EL (cell line): ENCODE data around the gene NT5DC3.
A peak's percentile ranks its signal among the peaks of the same experiment; 100 is the strongest.

ENCODE experiments used
- DNase-seq: peaks from one replicate; pipeline ENCODE4 v3.0.0-alpha.2; 2016

NT5DC3 gene

DNA sequence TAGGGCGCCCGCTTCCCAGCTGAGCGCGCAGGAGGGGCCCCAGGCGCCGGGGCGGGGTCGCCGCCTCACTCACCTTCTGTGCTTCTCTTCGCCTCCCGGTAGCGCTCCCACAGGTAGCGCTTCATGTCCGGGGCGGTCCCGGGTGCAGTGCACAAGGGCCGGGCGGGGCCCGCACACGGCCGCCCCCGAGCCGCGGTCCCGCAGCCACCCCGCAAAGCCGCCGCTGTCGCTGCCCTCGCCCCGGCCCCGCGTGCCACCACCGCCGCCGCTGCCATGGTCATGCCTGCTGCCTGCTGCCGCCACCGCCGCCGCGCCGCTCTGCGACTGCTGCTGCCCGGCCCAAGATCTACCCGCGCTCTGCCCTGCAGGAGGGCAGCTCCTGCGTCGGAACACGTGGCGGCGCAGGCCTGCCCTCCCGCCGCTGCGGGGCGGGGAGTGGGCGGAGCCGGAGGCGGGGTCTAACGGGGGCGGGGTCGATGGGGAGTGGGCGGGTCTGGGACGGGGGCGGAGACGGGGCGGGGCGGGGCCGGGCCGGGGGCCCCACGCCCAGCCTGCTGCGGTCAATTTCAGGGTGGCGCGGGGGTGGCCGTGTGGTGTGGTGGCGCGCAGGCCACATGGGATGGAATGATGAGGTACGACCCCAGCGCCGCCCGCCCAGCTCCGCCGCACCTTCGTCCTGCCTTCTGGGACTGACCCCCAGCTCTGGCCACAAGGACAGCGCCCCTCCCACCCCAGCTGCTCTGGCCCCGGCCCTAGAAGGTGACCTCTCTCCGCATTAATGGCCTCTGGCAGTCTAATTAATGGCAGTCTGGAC, at the start of gene NT5DC3:
TSS of gene NT5DC3 (minus strand) at position 359 of the 814 bp plus-strand sequence. CDS start at position 281, 78 bp downstream.
- peak; percentile 83 for DNase-seq

- DNase-seq: no peak
These were observed 46.7 kb upstream of the NT5DC3 start for GRCh38 chr12:103887738-103888137.

GRCh38 chr12:103886195-103886797, 45.3 kb upstream of the NT5DC3 start:
- DNase-seq: no peak

DNA sequence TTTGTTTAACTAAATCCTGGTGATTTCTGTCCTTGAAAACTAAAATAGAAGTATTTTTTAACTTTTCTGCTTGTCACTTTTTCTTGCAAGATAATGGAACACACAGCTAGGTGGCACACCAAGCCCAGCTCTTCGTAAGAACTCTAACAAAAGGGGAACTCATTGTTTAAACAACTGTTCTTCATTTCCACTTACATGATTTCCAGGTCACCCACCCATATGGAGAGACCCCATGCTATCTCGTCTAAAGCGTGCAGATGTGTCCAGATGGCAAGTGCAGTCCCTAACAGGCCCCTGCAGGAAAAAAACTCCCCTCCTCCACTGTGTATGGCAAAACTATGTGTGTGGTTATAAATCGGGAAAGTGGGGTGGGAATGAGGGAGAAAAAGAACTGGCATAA, 43.3 kb upstream of the NT5DC3 start:
- peak; percentile 41 for DNase-seq

GRCh38 chr12:103883908-103884307, 42.9 kb upstream of the NT5DC3 start:
- DNase-seq: no peak

GRCh38 chr12:103882861-103883596, 42.0 kb upstream of the NT5DC3 start:
- DNase-seq: no peak

DNA sequence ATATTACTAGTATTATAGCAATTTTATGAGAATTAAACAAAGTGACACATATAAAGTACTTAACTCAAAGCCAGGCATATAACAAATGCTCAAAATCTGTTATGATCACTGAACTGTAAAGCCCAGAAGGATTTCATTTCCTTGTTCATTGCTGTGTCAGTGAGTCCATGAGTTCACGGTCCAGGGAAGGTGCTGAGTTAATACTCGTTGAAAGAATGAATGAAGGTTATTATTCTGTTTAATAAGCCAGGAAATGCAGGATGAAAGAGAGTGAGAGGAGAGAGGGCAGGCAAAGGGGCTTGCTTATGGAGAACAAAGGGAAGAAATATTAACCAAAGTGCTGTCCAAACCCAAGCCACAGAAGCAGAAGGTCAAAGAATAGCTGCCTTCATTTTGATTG, 40.2 kb upstream of the NT5DC3 start:
- DNase-seq: no peak

DNA sequence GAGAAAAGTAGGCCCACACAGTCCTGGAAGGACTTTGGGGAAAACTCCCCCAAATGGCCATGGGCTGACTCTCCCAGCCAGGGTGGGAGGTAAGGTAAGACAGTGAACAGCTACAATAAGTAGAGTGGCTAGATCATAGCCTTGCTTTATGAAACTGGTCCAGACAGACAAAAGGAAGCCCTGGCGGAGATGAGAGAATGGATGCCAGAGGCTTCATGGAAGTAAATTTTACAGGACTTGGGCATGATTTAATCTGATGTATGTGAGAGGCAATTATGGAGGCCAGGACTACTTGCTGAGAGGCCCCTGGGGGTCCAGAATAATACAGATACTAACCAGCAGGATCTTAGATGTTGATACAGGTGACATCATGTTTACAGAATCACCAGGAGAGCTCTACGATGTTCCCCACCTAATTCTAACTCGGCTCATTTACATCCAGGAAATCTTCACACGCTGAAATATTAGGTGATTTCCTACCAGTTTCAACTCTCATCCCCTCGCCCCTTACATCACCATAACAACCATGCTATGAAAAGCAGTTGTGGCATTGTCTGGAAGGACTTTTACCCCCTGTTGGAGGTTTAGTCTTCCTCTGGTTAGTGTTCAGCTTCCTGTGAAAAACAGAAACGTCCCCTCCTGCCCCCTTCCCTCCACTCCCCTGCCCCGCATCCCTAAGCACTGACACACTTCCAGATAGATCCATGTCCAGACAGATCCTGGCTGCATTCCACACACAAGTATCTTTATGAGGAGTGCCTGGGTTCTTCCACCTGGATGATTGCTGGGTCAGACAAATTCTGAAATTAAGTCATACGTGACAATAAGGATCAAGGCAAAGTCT, 39.5 kb upstream of the NT5DC3 start:
- no peak for DNase-seq

GRCh38 chr12:103879878-103880277, 38.8 kb upstream of the NT5DC3 start:
- DNase-seq: no peak

DNA sequence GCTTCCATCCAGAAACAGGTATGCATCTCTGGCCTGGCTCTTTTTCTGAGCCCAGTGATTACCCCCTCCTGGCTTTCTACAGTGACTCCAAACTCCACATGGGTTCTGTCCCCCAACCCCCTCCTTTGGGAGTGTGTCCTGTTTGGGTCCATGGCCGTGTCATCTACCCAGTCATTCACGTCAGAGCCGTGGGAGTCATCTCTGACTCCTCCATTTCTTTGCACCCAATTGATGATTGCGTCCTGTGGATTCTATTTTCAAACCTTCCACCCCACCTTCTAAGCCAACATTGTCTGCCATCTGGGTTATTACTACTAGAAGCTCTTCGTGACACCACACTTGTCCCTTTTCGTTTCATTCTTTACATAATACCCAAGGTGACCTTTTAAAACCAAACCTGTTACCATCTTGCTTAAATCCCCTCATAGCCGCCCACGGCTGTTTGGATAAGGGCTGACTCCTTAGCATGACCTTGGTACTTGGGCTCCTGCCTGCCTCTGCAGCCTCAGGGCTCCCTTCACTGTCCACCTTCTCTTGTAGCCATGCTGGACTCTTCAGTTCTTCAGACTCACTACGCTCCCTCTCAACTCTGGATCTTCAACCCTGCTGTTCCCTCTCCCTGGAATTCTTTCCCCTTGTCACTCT, 38.1 kb upstream of the NT5DC3 start:
- no peak for DNase-seq

DNA sequence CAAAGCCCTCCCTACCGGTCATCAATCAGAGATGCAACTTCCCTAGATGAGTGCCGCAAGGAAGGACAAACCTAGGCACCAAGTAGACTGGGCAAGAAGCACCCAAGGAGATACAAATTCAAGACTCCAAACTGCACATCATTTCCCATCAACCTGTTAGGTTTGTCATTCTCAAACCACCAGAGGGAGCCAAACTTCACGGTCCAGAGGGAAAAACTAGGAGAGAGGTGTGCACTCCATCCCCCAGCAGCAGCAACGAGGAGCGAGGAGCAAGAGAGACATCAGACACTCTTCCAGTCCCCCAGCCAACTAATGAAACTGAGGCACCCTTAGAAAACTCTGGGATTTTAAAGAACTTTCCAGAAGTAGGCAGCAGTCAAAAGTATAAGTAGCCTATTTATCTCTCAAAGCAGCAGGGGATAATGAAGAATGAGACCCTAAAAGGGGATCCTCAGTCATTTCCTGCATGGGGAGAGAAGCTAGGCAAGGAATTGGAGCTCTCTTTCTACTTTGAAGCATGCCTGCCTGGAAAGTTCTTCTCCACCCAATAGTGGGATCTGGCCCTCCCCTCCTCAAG, 37.0 kb upstream of the NT5DC3 start:
- peak; percentile 75 for DNase-seq

DNA sequence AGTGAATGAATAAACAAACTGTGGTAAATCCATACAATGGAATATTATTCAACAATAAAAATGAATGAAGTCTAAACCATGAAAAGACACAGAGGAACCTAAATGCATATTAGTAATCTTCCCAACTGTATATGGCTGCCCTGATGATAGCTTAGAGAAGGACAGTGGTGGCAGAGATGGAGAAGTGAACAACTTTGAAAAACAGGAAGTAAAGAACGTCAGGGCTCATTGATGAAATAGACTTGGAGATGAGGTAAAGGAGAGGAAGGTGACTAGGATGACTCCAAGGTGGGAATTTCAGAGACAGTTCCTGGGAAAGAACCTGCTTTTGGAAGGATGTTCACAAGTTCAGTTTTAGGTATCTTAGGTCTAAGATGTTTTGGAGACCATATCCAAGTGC, 36.3 kb upstream of the NT5DC3 start:
- no peak for DNase-seq

DNA sequence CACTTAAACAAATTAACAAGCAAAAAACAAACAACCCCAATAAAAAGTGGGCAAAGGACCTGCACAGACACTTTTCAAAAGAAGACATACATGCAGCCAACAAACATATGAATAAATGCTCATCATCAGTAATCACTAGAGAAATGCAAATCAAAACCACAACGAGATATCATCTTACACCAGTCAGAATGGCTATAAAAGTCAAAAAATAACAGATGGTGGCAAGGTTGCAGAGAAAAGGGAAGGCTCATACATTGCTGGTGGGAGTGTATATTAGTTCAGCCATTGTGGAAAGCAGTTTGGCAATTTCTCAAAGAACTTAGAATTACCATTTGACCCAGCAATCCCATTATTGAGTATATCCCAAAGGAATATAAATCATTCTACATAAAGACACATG, 34.6 kb upstream of the NT5DC3 start:
- DNase-seq: no peak

DNA sequence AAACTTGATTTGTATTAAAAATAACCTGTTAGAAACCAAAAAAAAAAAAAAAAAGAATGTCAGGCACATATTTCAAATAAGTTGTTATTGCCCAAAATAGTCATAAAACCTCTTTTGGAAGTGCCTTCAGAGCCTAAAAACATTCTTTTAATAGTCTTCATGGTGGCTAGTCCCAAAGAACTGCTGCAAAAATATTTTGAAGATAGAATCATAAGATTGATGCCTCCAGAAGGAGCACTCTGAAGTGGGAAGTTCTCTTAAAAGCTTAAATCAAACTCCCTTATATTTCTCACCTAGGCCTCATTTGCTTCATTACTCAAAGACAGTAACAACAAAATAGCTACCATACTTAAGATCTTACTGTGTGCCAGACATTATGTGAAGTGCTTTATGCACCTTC, 27.2 kb upstream of the NT5DC3 start:
- DNase-seq: no peak

DNA sequence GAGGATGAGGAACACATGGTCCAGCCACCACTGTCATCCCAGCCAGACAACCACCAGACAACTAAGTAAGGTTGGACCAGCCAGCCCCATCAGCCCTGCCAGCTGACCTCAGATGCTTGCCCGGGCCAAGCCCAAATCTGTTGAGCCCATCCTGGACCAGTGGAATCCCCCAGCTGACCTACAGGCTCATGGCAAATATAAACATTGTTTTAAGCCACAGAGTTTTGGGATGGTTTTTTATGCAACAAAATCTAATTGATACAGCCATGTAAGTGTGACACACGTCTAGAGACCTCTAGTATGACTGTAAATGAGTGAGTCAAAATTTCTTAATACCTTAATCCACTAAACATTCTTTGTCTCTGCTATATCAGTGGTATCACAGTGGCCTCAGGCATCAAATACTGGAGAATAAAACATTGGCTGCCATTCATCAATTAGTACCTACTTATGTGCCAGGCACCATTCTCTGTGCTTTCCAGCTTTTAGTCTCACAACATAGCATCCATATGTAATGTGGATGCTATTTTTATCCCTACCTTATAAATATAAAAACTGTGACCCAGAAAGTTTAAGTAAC, 24.2 kb upstream of the NT5DC3 start:
- DNase-seq: peak; percentile 27

DNA sequence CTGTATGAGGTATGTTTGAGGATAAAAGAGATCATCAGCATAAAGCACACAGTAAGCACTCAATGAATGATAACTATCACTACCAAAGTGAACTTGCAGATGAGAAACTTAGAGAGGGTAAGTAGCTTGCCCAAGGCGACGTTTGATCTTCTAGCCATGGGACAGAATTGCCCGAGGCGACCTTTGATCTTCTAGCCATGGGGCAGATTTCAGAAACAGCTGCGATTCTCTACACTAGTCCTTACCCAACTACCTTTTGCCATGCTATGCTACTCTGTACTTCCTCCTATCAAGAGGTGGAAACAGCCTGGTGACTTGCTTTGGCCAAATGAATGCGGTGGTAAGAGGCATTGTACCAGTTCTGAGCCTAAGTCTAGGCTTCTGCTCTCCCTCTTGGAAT, 23.7 kb upstream of the NT5DC3 start:
- no peak for DNase-seq

DNA sequence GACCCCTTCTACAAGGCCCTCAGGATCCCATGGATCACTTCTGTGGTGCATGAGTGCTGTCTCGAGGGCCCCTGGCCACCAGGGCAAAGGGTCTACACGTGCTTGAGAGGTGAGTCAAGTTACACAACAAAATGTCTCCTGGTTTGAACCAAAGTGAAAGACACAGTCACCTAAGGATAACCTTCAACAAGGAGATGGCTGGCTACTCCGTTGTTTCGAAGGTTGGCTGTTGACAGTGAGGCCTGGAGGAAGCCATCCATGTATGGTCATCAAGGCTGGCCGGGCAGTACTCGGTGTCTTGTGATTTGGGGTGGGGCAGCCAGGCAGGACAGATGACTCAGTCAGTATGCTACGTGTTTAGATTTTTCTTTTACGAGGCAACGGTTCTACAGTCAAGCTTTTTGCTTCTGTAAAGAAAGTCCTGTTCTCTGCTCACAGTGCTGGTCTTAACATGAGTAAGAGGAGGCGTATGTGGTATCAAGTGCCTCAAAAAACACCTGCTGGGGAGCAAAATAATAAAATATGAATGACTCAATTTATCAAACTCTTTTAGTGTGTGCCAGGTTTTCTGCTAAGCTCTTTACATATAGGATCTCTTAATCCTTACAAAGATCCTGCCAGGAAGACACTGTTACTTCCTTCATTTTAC, 18.0 kb upstream of the NT5DC3 start:
- peak; percentile 97 for DNase-seq

GRCh38 chr12:103858335-103858734, 17.3 kb upstream of the NT5DC3 start:
- no peak for DNase-seq

GRCh38 chr12:103857164-103857563, 16.1 kb upstream of the NT5DC3 start:
- DNase-seq: no peak

GRCh38 chr12:103855896-103856657, 15.0 kb upstream of the NT5DC3 start:
- no peak for DNase-seq
